HG02870 (cell line): ENCODE data around the gene RGCC.

Source experiments
- ATAC-seq: cut with Tn5 transposase; IDR thresholded peaks from one replicate; pipeline ENCODE4 v1.9.1; 2021; ENCODE audit warnings: mild to moderate bottlenecking, moderate library complexity; ENCODE audit not compliant: unreplicated experiment

RGCC gene

GRCh38 chr13:41514853-41515395 lies 57.6 kb downstream of the RGCC start:
- ATAC-seq: no peak

GRCh38 chr13:41515491-41516139 lies 58.3 kb downstream of the RGCC start:
- ATAC-seq: no peak

GRCh38 chr13:41516166-41516565 lies 58.8 kb downstream of the RGCC start:
- ATAC-seq: no peak

GRCh38 chr13:41516760-41517159 lies 59.4 kb downstream of the RGCC start:
- ATAC-seq: no peak

- ATAC-seq: no peak
These were observed 62.8 kb downstream of the RGCC start for GRCh38 chr13:41520016-41520659.
